Hematopoietic multipotent progenitor cell treated with erythropoietin and hydrocortisone succinate and interleukin-3 and kit ligand, for 4 days (in vitro differentiated cells): Measurements from ENCODE around the gene CREBZF.
A peak's percentile ranks its signal among the peaks of the same experiment; 100 is the strongest.
"Not testable (repeated sequence)": the region's sequence is repeated elsewhere in the genome, so short reads cannot be mapped to it uniquely, and the experiment has no call there.

ENCODE experiments used
- DNase-seq: peaks from one replicate; pipeline ENCODE4 v3.0.0-alpha.2; 2015

The CREBZF gene

GRCh38 chr11:85668157-85668556, 3.2 kb upstream of the CREBZF start:
- DNase-seq: no peak

- no peak for DNase-seq
These were observed 1.8 kb upstream of the CREBZF start for GRCh38 chr11:85666687-85667086.

- DNase-seq: no peak
These were observed 804 bp upstream of the CREBZF start for GRCh38 chr11:85665733-85666132.

- DNase-seq: peak; percentile 94
These were observed 945 bp downstream of the CREBZF start for GRCh38 chr11:85663753-85664614.

GRCh38 chr11:85663080-85663752, 1.7 kb downstream of the CREBZF start:
- no peak for DNase-seq

GRCh38 chr11:85661972-85662664, 2.8 kb downstream of the CREBZF start:
- DNase-seq: no peak

GRCh38 chr11:85658180-85658579, 6.7 kb downstream of the CREBZF start:
- DNase-seq: no peak

GRCh38 chr11:85656777-85657176, 8.2 kb downstream of the CREBZF start:
- DNase-seq: no peak

- DNase-seq: not testable (repeated sequence)
These were observed 10.6 kb downstream of the CREBZF start for GRCh38 chr11:85654343-85654742.

GRCh38 chr11:85652786-85653447, 12.0 kb downstream of the CREBZF start:
- peak; percentile 70 for DNase-seq

GRCh38 chr11:85651118-85651517, 13.8 kb downstream of the CREBZF start:
- no peak for DNase-seq

GRCh38 chr11:85647604-85648299, 17.2 kb downstream of the CREBZF start, which contains the start of gene TMEM126A:
Gene TMEM126A, plus strand, starts transcription at chr11:85647967. Its CDS starts 2,289 bp downstream, at chr11:85650256.
- peak; percentile 95 for DNase-seq

GRCh38 chr11:85647078-85647477, 17.9 kb downstream of the CREBZF start:
- DNase-seq: no peak

GRCh38 chr11:85643191-85643614, 21.7 kb downstream of the CREBZF start:
- no peak for DNase-seq

GRCh38 chr11:85634747-85635146, 30.2 kb downstream of the CREBZF start:
- no peak for DNase-seq

GRCh38 chr11:85628771-85629341, 36.1 kb downstream of the CREBZF start:
- no peak for DNase-seq

- DNase-seq: peak; percentile 99
These were observed 36.7 kb downstream of the CREBZF start, which contains the start of gene TMEM126B for GRCh38 chr11:85627998-85628770. Gene TMEM126B, plus strand, starts transcription at chr11:85628593. Its CDS starts 15 bp downstream, at chr11:85628608.

- DNase-seq: peak; percentile 30
These were observed 37.5 kb downstream of the CREBZF start, which contains the start of gene DLG2 for GRCh38 chr11:85627332-85627997. Gene DLG2, minus strand, starts transcription at chr11:85627344.

GRCh38 chr11:85626496-85626895, 38.4 kb downstream of the CREBZF start:
- DNase-seq: no peak

GRCh38 chr11:85620256-85620655, 44.7 kb downstream of the CREBZF start:
- DNase-seq: no peak
